H1 (cell line): ENCODE measurements around the gene PLXNA4. TPM values are rescaled to one million over a fixed set of nuclear protein-coding genes. Genes with fewer than 3 reads are reported as not detected.

Experiments used
- CTCF ChIA-PET: fragments of 300-600 bp; sonication (Branson Sonifier 250); formaldehyde crosslinking; loops from one replicate; lab custom pipeline; 2021; ENCODE audit not compliant: partially characterized antibody; lab: Charles Lee
- POLR2A ChIA-PET: fragments of 300-600 bp; sonication (Branson Sonifier 250); formaldehyde crosslinking; loops from one replicate; lab custom pipeline; 2021; ENCODE audit warnings: inconsistent platforms; ENCODE audit not compliant: partially characterized antibody; lab: Charles Lee
- DNase-seq, 2 experiments: peaks; one replicate each; pipeline versions ENCODE4 v3.0.0 to v3.0.0-alpha.2; 2010 to 2022; ENCODE audit warnings: low spot score in 2 of 2, low read depth in 1 of 2, mixed read lengths in 1 of 2
- FAIRE-seq: peaks from 2 replicates; lab custom pipeline; 2011; peaks lifted over from hg19 to GRCh38; lab: Jason Lieb, UNC
- H2AFZ ChIP-seq: 2 replicates; pipeline ENCODE4 v1.8.1; 2012; ENCODE audit warnings: low read length, inconsistent platforms
- H2AK5ac ChIP-seq: 2 replicates; pipeline ENCODE4 v1.6.1; 2013; ENCODE audit warnings: low read depth, low read length
- H2BK120ac ChIP-seq: replicated peaks from 2 replicates; pipeline ENCODE3; 2013; ENCODE audit warnings: low read depth, low read length, inconsistent platforms
- H2BK12ac ChIP-seq: 2 replicates; pipeline ENCODE4 v1.6.1; 2013; ENCODE audit warnings: low read depth, low read length
- H2BK15ac ChIP-seq: 2 replicates; pipeline ENCODE4 v1.6.1; 2013; ENCODE audit warnings: low read length
- H2BK20ac ChIP-seq: 2 replicates; pipeline ENCODE4 v1.6.1; 2013; ENCODE audit warnings: low read length
- H2BK5ac ChIP-seq: 2 replicates; pipeline ENCODE4 v1.6.1; 2013; ENCODE audit warnings: low read depth, low read length
- H3K14ac ChIP-seq: 2 replicates; pipeline ENCODE4 v1.6.1; 2013; ENCODE audit warnings: inconsistent platforms; ENCODE audit not compliant: insufficient read length
- H3K18ac ChIP-seq: 2 replicates; pipeline ENCODE4 v1.6.1; 2013; ENCODE audit warnings: low read length; ENCODE audit errors: extremely low read depth
- H3K23ac ChIP-seq: 2 replicates; pipeline ENCODE4 v1.6.1; 2013; ENCODE audit warnings: inconsistent platforms; ENCODE audit not compliant: insufficient read length
- H3K23me2 ChIP-seq: 2 replicates; pipeline ENCODE4 v1.6.1; 2013; ENCODE audit warnings: low read depth, low read length
- H3K27ac ChIP-seq: 2 replicates; pipeline ENCODE4 v1.6.1; 2011; ENCODE audit warnings: low read depth, low read length, inconsistent platforms
- H3K27me3 ChIP-seq, 4 experiments: replicated peaks in 1 of 4; 1 replicate in 1 of 4; 2 replicates in 3 of 4; pipeline versions ENCODE4 v1.6.1 to v1.8.1; 2011 to 2013; ENCODE audit warnings: low read length in 3 of 4, mild to moderate bottlenecking in 3 of 4, inconsistent platforms in 2 of 4, mixed read lengths in 2 of 4, moderate library complexity in 1 of 4; ENCODE audit not compliant: control insufficient read depth in 3 of 4, insufficient read depth in 3 of 4; ENCODE audit errors: extremely low read depth in 1 of 4
- H3K36me3 ChIP-seq, 4 experiments: 2 replicates each; pipeline versions ENCODE4 v1.6.1 to v1.8.1; 2011 to 2013; ENCODE audit warnings: mild to moderate bottlenecking in 4 of 4, low read length in 3 of 4, moderate library complexity in 2 of 4, control low read depth in 1 of 4, inconsistent platforms in 1 of 4; ENCODE audit not compliant: insufficient read depth in 4 of 4, control insufficient read depth in 2 of 4
- H3K4ac ChIP-seq: replicated peaks from 2 replicates; pipeline ENCODE3; 2013; ENCODE audit warnings: low read length, low read depth, mixed read lengths, inconsistent platforms; ENCODE audit not compliant: insufficient read length
- H3K4me1 ChIP-seq, 4 experiments: replicated peaks in 1 of 4; 1 replicate in 1 of 4; 2 replicates in 3 of 4; pipeline versions ENCODE4 v1.6.1 to v1.8.1; 2011 to 2013; ENCODE audit warnings: low read length in 3 of 4, inconsistent platforms in 2 of 4, mixed read lengths in 1 of 4; ENCODE audit not compliant: insufficient read depth in 4 of 4, control insufficient read depth in 3 of 4
- H3K4me2 ChIP-seq, 2 experiments: 2 replicates each; pipeline versions ENCODE4 v1.6.1 to v1.8.1; 2011 to 2013; ENCODE audit warnings: low read depth in 2 of 2, low read length in 2 of 2, control low read depth in 1 of 2, inconsistent platforms in 1 of 2, mild to moderate bottlenecking in 1 of 2; ENCODE audit not compliant: insufficient read depth in 1 of 2
- H3K4me3 ChIP-seq, 4 experiments: fragments of 200-600, 300-600 bp in 1 of 4; sonication (generic), shearing (Covaris generic), sonication (Bioruptor Twin) in 1 of 4; 2 replicates each; pipeline versions ENCODE4 v1.5.1 to v1.8.1; 2011 to 2016; ENCODE audit warnings: low read length in 4 of 4, low read depth in 3 of 4, control low read depth in 2 of 4, inconsistent platforms in 2 of 4, mild to moderate bottlenecking in 2 of 4, mixed read lengths in 1 of 4, moderate library complexity in 1 of 4; ENCODE audit not compliant: insufficient read depth in 2 of 4; ENCODE audit errors: extremely low read depth in 1 of 4
- H3K56ac ChIP-seq: replicated peaks from 2 replicates; pipeline ENCODE3; 2013; ENCODE audit warnings: low read depth, mild to moderate bottlenecking, mixed read lengths, low read length, inconsistent platforms; ENCODE audit not compliant: insufficient read length
- H3K79me1 ChIP-seq: 2 replicates; pipeline ENCODE4 v1.6.1; 2013; ENCODE audit warnings: low read depth, low read length, control low read depth
- H3K79me2 ChIP-seq, 2 experiments: 2 replicates each; pipeline versions ENCODE4 v1.6.1 to v1.8.1; 2012 to 2013; ENCODE audit warnings: low read length in 2 of 2, mild to moderate bottlenecking in 2 of 2, inconsistent platforms in 1 of 2; ENCODE audit not compliant: insufficient read depth in 2 of 2, control insufficient read depth in 1 of 2
- H3K9ac ChIP-seq, 4 experiments: replicated peaks in 1 of 4; 1 replicate in 1 of 4; 2 replicates in 3 of 4; pipeline versions ENCODE4 v1.6.1 to v1.8.1; 2011 to 2013; ENCODE audit warnings: low read depth in 3 of 4, low read length in 3 of 4, control low read depth in 2 of 4, mild to moderate bottlenecking in 2 of 4, moderate library complexity in 2 of 4, inconsistent platforms in 1 of 4; ENCODE audit errors: extremely low read depth in 1 of 4
- H3K9me3 ChIP-seq, 2 experiments: 2 replicates each; pipeline versions ENCODE4 v1.6.1 to v1.8.1; 2012 to 2013; ENCODE audit warnings: mild to moderate bottlenecking in 2 of 2, moderate library complexity in 2 of 2, control low read depth in 1 of 2, inconsistent platforms in 1 of 2, low read depth in 1 of 2, low read length in 1 of 2, mixed read lengths in 1 of 2; ENCODE audit not compliant: insufficient read depth in 2 of 2
- H4K20me1 ChIP-seq, 2 experiments: replicated peaks in 1 of 2; 2 replicates each; pipeline versions ENCODE3 to v1.8.1; 2011 to 2013; ENCODE audit warnings: inconsistent platforms in 2 of 2, low read length in 2 of 2, mild to moderate bottlenecking in 1 of 2; ENCODE audit not compliant: insufficient read depth in 2 of 2, control insufficient read depth in 1 of 2
- H4K5ac ChIP-seq: 2 replicates; pipeline ENCODE4 v1.6.1; 2013; ENCODE audit warnings: low read length, low read depth, mixed read lengths, inconsistent platforms; ENCODE audit not compliant: insufficient read length
- H4K8ac ChIP-seq: 2 replicates; pipeline ENCODE4 v1.8.0; 2013; ENCODE audit warnings: mild to moderate bottlenecking, moderate library complexity, low read length, inconsistent platforms; ENCODE audit not compliant: insufficient read depth; ENCODE audit errors: extremely low read depth
- H4K91ac ChIP-seq: replicated peaks from 2 replicates; pipeline ENCODE3; 2013; ENCODE audit warnings: low read length, mixed read lengths, inconsistent platforms; ENCODE audit not compliant: insufficient read length
- BACH1 ChIP-seq: IDR thresholded peaks from 2 replicates; pipeline ENCODE4 v1.6.1; 2012; ENCODE audit warnings: low read length, improper control_type of control experiment
- CEBPB ChIP-seq: IDR thresholded peaks from 2 replicates; pipeline ENCODE4 v1.6.1; 2012; ENCODE audit warnings: low read depth, low read length
- CREB1 ChIP-seq: IDR thresholded peaks from 2 replicates; pipeline ENCODE4 v1.6.1; 2012; ENCODE audit warnings: inconsistent platforms
- EGR1 ChIP-seq: IDR thresholded peaks from 2 replicates; pipeline ENCODE4 v1.6.1; 2011; ENCODE audit warnings: low read depth, low read length, borderline replicate concordance
- HDAC2 ChIP-seq, 2 experiments: fragments of 300-600 bp in 1 of 2; sonication (generic) in 1 of 2; IDR thresholded peaks; 2 replicates each; pipeline ENCODE4 v1.6.1; 2011 to 2012; ENCODE audit warnings: low read depth in 2 of 2, low read length in 2 of 2, mild to moderate bottlenecking in 2 of 2, moderate library complexity in 2 of 2, borderline replicate concordance in 1 of 2, inconsistent platforms in 1 of 2
- POLR2AphosphoS5 ChIP-seq: IDR thresholded peaks from 2 replicates; pipeline ENCODE4 v1.6.1; 2011; ENCODE audit warnings: low read depth, low read length
- RAD21 ChIP-seq, 2 experiments: IDR thresholded peaks in 1 of 2; conservative IDR thresholded peaks in 1 of 2; 2 replicates each; pipeline ENCODE4 v1.6.1; 2011; ENCODE audit warnings: low read depth in 2 of 2, low read length in 2 of 2, improper control_type of control experiment in 1 of 2, inconsistent platforms in 1 of 2, mild to moderate bottlenecking in 1 of 2, moderate library complexity in 1 of 2
- RBBP5 ChIP-seq: IDR thresholded peaks from 2 replicates; pipeline ENCODE4 v1.7.1; 2012; ENCODE audit warnings: low read depth, mild to moderate bottlenecking, inconsistent platforms, low read length, moderate library complexity, borderline replicate concordance
- RFX5 ChIP-seq: IDR thresholded peaks from 2 replicates; pipeline ENCODE4 v1.6.1; 2011; ENCODE audit warnings: low read depth, low read length, improper control_type of control experiment, borderline replicate concordance
- RNF2 ChIP-seq: fragments of 200-900, 300-1000 bp; sonication (generic); IDR thresholded peaks from 2 replicates; pipeline ENCODE4 v1.7.1; 2016; ENCODE audit warnings: borderline replicate concordance, low read depth, mild to moderate bottlenecking, antibody characterized with exemption, low read length; ENCODE audit not compliant: poor library complexity, severe bottlenecking; ENCODE audit errors: missing control alignments
- RXRA ChIP-seq: IDR thresholded peaks from 2 replicates; pipeline ENCODE4 v1.6.1; 2011; ENCODE audit warnings: low read depth, mild to moderate bottlenecking, low read length, moderate library complexity; ENCODE audit not compliant: insufficient read depth
- SIX5 ChIP-seq: IDR thresholded peaks from 2 replicates; pipeline ENCODE4 v1.6.1; 2011; ENCODE audit warnings: mild to moderate bottlenecking, low read depth, low read length
- SP4 ChIP-seq: IDR thresholded peaks from 2 replicates; pipeline ENCODE4 v1.6.1; 2012; ENCODE audit warnings: low read length, inconsistent platforms
- TAF7 ChIP-seq: optimal IDR thresholded peaks from 2 replicates; pipeline ENCODE3; 2011; ENCODE audit warnings: low read depth, mild to moderate bottlenecking, inconsistent platforms, low read length, moderate library complexity, borderline replicate concordance
- YY1 ChIP-seq: IDR thresholded peaks from 2 replicates; pipeline ENCODE4 v1.6.1; 2011; ENCODE audit warnings: low read depth, mild to moderate bottlenecking, low read length
- WGBS, 2 experiments: shearing (Covaris generic) in 1 of 2; methylation state at CpG; one replicate each; pipeline versions ENCODE4 v1.1.6 to v1.1.7; 2013 to 2015; ENCODE audit warnings: low lambda C conversion rate in 2 of 2, mixed read lengths in 2 of 2, inconsistent platforms in 1 of 2, low coverage in 1 of 2, missing lambda C conversion rate in 1 of 2; ENCODE audit not compliant: insufficient replicate concordance in 2 of 2, insufficient coverage in 1 of 2, insufficient read length in 1 of 2; ENCODE audit errors: extremely low coverage in 1 of 2, missing lambda C conversion rate in 1 of 2; 5-methylcytosine and 5-hydroxymethylcytosine counted together
- polyA plus RNA-seq, 7 experiments: library from polyadenylated mRNA; depleted of rRNA in 3 of 7; stranded (reverse) in 5 of 7; unstranded in 2 of 7; fragments of >200 nt in 5 of 7; fragments of 200-250 nt in 2 of 7; gene quantifications; 1 replicate in 5 of 7; 2 replicates in 1 of 7; 4 replicates in 1 of 7; pipeline versions ENCODE4 v1.2.1 to v1.2.3, GENCODE V29; 2011 to 2013; ENCODE audit warnings: missing spikeins in 2 of 7, mixed read lengths in 2 of 7
- total RNA-seq: library from RNA; stranded (reverse); fragmentation: NEBNext Ultra II Directional; extraction: Animal tissue kit (Norgen Biotek cat#: 25700); gene quantifications from 2 replicates; pipeline ENCODE4 v1.2.1, GENCODE V29; 2021

Gene PLXNA4
- total and polyA plus RNA-seq, 2 of the 8 experiments (the other 6 are each of a cell fraction or from before 2014, with no cell fraction given): 0.76 to 0.79 TPM

DNA sequence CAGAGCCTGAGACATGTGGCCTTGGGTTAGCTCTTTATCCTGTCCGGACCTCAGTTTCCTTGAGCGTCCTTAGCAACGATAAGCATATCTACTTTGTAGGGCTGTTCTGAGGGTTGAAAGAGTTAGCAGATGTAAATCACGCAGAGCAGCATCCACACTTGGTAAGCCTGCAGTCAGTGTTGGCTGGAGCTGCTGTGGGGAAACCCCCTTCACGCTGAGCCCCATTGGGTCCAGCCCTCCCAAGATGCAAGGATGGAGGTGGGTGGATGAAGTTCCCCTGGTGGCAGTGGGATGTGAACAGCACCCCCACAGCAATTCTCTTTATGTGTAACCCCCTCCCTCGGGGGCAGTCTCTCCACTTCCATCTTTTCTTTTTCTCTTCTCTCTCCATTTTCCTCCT is 109.9 kb downstream of the PLXNA4 start:
- no peaks in the 10 kb centered on the region for H3K23me2 ChIP-seq
- H3K23ac ChIP-seq: no peak overlapping the region
- H3K56ac ChIP-seq: no peak overlapping the region
- no peak overlapping the region for H4K91ac ChIP-seq
- DNase-seq (no peak), FAIRE-seq (no peak)
- H3K79me1 ChIP-seq: no peaks in the 10 kb centered on the region
- H3K27me3 ChIP-seq: no peaks in the 10 kb centered on the region; a peak in 1 of 7 replicates
- H4K20me1 ChIP-seq: no peaks in the 10 kb centered on the region
- no peak overlapping the region for H3K27ac ChIP-seq
- H2AK5ac ChIP-seq: no peak overlapping the region
- H3K36me3 ChIP-seq: no peaks in the 10 kb centered on the region
- no peak overlapping the region for H2BK15ac ChIP-seq
- CTCF ChIA-PET: interaction anchor here (0.9 to 1.7 kb wide), 5 partner anchors 10 to 148 kb away, joined by 3 to 8 read pairs (median 4); no protein-coding TSS in a partner anchor
- no peak overlapping the region for H3K18ac ChIP-seq
- no peaks in the 10 kb centered on the region for H3K9me3 ChIP-seq
- H2BK12ac ChIP-seq: no peak overlapping the region
- H3K79me2 ChIP-seq: no peaks in the 10 kb centered on the region
- no peak overlapping the region for H3K4ac ChIP-seq
- H3K4me2 ChIP-seq: no peak overlapping the region
- H2BK120ac ChIP-seq: no peak overlapping the region
- H2BK5ac ChIP-seq: no peak overlapping the region
- POLR2A ChIA-PET: no interaction called here
- peaks cover 0 to 3% (median 0%) of the 10 kb centered on the region in 4 experiments; a peak in 2 of 7 replicates for H3K4me1 ChIP-seq
- H3K4me3 ChIP-seq: no peak overlapping the region
- no peak overlapping the region for H4K8ac ChIP-seq
- H4K5ac ChIP-seq: no peak overlapping the region
- H2AFZ ChIP-seq: no peak overlapping the region
- no peak overlapping the region for H3K9ac ChIP-seq
- 94% methylated on average over 6 of the region's 6 CpGs; no CpG with 5 or more reads in 1 of the 2 experiments for WGBS, 2 experiments
- H3K14ac ChIP-seq: no peak overlapping the region
- H2BK20ac ChIP-seq: no peak overlapping the region
- TF ChIP-seq CREB1 (no peak), POLR2AphosphoS5 (no peak), YY1 (no peak), CEBPB (no peak), RNF2 (no peak), RAD21 (IDR thresholded peaks at IDR 0.05 in 1 of 2, conservative IDR thresholded peaks at IDR 0.05 in 1 of 2; ENCODE audit: low read depth in 2 of 2, low read length in 2 of 2) (no peak), EGR1 (no peak), HDAC2 (IDR thresholded peaks at IDR 0.05; ENCODE audit: borderline replicate concordance in 1 of 2, low read depth in 2 of 2, low read length in 2 of 2) (no peak), RFX5 (no peak), BACH1 (no peak), SIX5 (no peak), RXRA (no peak), SP4 (no peak), TAF7 (no peak), RBBP5 (no peak)
